Calu3 (cell line): ENCODE results near the gene ADAMTS17. TPM values are rescaled to one million over a fixed set of nuclear protein-coding genes. Genes with fewer than 3 reads are reported as not detected.

ENCODE experiments used
- BruUV-seq: library from RNA; stranded (reverse); fragments of 400-500 nt; replicated peaks from 2 replicates; lab custom pipeline; 2021; lab: Mats Ljungman, UMichigan
- CTCF ChIA-PET: fragments of 300-600 bp; sonication (Branson Sonifier 250); formaldehyde crosslinking; loops from one replicate; lab custom pipeline; 2022; ENCODE audit warnings: antibody characterized with exemption; lab: Charles Lee
- DNase-seq: peaks from one replicate; pipeline ENCODE4 v3.0.0; 2022
- H3K27ac Mint-ChIP-seq: one replicate; pipeline ENCODE4 v1.8.0; 2022; ENCODE audit warnings: mixed read lengths; ENCODE audit not compliant: unreplicated experiment
- H3K27me3 Mint-ChIP-seq: one replicate; pipeline ENCODE4 v1.8.0; 2022; ENCODE audit warnings: mixed read lengths; ENCODE audit not compliant: unreplicated experiment
- H3K36me3 Mint-ChIP-seq: one replicate; pipeline ENCODE4 v1.8.0; 2022; ENCODE audit warnings: mild to moderate bottlenecking, moderate library complexity, mixed read lengths; ENCODE audit not compliant: insufficient read depth, unreplicated experiment
- H3K4me1 Mint-ChIP-seq: one replicate; pipeline ENCODE4 v1.8.0; 2022; ENCODE audit warnings: mild to moderate bottlenecking, low read depth, mixed read lengths; ENCODE audit not compliant: unreplicated experiment
- H3K4me3 Mint-ChIP-seq: one replicate; pipeline ENCODE4 v1.8.0; 2022; ENCODE audit warnings: mild to moderate bottlenecking, low read depth, moderate library complexity, mixed read lengths; ENCODE audit not compliant: unreplicated experiment
- H3K9me3 Mint-ChIP-seq: one replicate; pipeline ENCODE4 v1.8.0; 2022; ENCODE audit warnings: low read depth, mixed read lengths; ENCODE audit not compliant: unreplicated experiment
- intact Hi-C: fragments of 100-400 bp; cut with micrococcal nuclease; formaldehyde crosslinking; loops from one replicate; pipeline ENCODE4 v1.10.0; 2022; ENCODE audit not compliant: unreplicated experiment
- total RNA-seq: library from RNA; stranded (reverse); gene quantifications from 2 replicates; pipeline ENCODE4 v1.2.3, GENCODE V29; 2022
- TF ChIP-seq, protein P1 (sequence below): fragments of 200-600 bp; IDR thresholded peaks from one replicate; pipeline ENCODE4 v1.8.0; 2022; ENCODE audit warnings: antibody characterized with exemption; ENCODE audit not compliant: unreplicated experiment

The ADAMTS17 gene
- total RNA-seq, 1 experiment from 2014 or later: 3.5 TPM

DNA sequence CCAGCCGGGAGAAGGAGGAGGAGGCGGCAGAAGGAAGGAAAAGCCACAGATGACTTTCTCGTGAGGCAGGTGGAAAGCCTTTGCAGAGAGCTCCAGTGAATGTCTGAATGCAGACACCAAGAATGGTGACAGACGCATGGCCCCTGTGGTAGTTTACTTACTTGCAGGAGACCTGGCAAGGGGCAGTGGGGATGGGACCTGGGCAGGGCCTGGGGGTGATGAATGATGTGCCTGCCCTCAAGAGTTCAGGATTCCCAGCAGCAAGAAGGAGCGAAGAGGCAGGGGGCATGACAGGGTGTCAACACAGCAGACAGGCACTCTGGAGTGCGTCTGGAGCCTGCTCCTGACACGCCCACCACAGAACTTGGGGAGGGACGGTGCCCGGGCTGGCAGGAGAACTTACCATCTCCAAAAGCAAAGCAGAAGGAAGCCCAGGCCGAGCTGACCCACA is 348.1 kb downstream of the ADAMTS17 start:
- Mint-ChIP-seq H3K27ac (no peak overlapping the region), H3K9me3 (peaks cover under 1% of the 10 kb centered on the region), H3K4me1 (no peaks in the 10 kb centered on the region), H3K4me3 (no peak overlapping the region), H3K27me3 (no peaks in the 10 kb centered on the region), H3K36me3 (no peaks in the 10 kb centered on the region)
- BruUV-seq: no TSS peak
- no peak for DNase-seq
- TF ChIP-seq, protein P1, sequence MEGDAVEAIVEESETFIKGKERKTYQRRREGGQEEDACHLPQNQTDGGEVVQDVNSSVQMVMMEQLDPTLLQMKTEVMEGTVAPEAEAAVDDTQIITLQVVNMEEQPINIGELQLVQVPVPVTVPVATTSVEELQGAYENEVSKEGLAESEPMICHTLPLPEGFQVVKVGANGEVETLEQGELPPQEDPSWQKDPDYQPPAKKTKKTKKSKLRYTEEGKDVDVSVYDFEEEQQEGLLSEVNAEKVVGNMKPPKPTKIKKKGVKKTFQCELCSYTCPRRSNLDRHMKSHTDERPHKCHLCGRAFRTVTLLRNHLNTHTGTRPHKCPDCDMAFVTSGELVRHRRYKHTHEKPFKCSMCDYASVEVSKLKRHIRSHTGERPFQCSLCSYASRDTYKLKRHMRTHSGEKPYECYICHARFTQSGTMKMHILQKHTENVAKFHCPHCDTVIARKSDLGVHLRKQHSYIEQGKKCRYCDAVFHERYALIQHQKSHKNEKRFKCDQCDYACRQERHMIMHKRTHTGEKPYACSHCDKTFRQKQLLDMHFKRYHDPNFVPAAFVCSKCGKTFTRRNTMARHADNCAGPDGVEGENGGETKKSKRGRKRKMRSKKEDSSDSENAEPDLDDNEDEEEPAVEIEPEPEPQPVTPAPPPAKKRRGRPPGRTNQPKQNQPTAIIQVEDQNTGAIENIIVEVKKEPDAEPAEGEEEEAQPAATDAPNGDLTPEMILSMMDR: no peak
- intact Hi-C loops: no loop called here
- CTCF ChIA-PET: no interaction called here

- peaks cover under 1% of the 10 kb centered on the region for H3K9me3 Mint-ChIP-seq
- no peaks in the 10 kb centered on the region for H3K27me3 Mint-ChIP-seq
- no peaks in the 10 kb centered on the region for H3K36me3 Mint-ChIP-seq
- no peaks in the 10 kb centered on the region for H3K4me1 Mint-ChIP-seq
- BruUV-seq: no TSS peak
- H3K27ac Mint-ChIP-seq: no peak overlapping the region
- TF ChIP-seq, protein P1: no peak
- no peak overlapping the region for H3K4me3 Mint-ChIP-seq
- no peak for DNase-seq
- CTCF ChIA-PET: no interaction called here
- intact Hi-C loops: no loop called here
These were observed 348.5 kb downstream of the ADAMTS17 start for GRCh38 chr15:99993262-99993661.

GRCh38 chr15:99992611-99993231 is 349.1 kb downstream of the ADAMTS17 start:
- Mint-ChIP-seq H3K9me3 (peaks cover 2% of the 10 kb centered on the region), H3K4me3 (no peak overlapping the region), H3K36me3 (no peaks in the 10 kb centered on the region), H3K27ac (no peak overlapping the region), H3K27me3 (no peaks in the 10 kb centered on the region), H3K4me1 (no peaks in the 10 kb centered on the region)
- DNase-seq: no peak
- BruUV-seq: no TSS peak
- TF ChIP-seq, protein P1: no peak
- CTCF ChIA-PET: no interaction called here
- intact Hi-C loops: no loop called here

- Mint-ChIP-seq H3K27me3 (no peaks in the 10 kb centered on the region), H3K9me3 (peaks cover 7% of the 10 kb centered on the region), H3K27ac (no peak overlapping the region), H3K4me3 (no peak overlapping the region), H3K36me3 (no peaks in the 10 kb centered on the region), H3K4me1 (no peaks in the 10 kb centered on the region)
- no peak for DNase-seq
- TF ChIP-seq, protein P1: no peak
- CTCF ChIA-PET: no interaction called here
- no TSS peak for BruUV-seq
- intact Hi-C loops: no loop called here
These were observed 352.7 kb downstream of the ADAMTS17 start for GRCh38 chr15:99989095-99989494.
